ENCODE results near the gene ADAM19.

The ADAM19 gene

GRCh38 chr5:157516626-157517325, 58.8 kb downstream of the ADAM19 start:
- no peak for DNase-seq (ENCODE audit: low spot score)

GRCh38 chr5:157516006-157516405, 59.6 kb downstream of the ADAM19 start:
- no peak for DNase-seq (ENCODE audit: low spot score)

DNA sequence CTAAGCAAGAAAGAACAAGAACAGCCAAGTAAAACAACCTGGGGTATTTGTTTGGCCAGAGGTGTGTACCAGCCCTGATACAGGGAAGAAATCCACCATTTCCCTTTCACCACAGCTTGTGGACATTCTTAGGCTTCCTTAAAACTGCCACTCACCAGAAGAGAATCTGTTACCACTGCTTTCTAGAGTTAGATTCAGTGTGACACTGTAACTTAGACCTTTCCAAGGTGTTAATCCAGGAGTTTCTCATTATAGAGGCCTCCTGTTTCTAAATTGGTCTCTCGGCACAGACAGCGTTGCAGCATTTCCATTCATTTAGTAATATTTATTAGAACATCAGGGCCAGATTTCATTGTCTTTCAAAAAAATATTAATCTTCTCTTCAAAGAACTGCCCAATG, 60.6 kb downstream of the ADAM19 start:
- no peak for DNase-seq (ENCODE audit: low spot score)

DNA sequence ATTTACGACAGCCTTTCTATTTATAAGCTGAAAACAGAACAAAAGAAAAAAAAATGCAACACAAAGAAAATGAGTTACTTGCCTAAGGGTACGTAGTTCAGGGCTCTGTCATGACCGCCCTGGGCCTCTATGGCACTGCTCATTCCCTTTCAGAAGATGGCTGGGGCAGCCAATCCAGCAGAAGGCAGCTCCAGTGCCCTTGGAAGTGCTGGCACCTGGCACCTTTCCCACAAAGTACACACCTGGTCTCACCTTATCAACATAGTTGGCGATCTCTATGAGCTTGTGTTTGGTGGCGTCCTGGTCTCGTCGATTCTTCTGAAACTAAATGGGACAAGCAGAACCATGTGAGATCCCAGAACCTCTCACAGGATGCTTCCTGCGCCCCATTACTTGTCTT, 62.4 kb downstream of the ADAM19 start:
- no peak for DNase-seq (ENCODE audit: low spot score)

- peak; percentile 65 for DNase-seq (ENCODE audit: low spot score)
These were observed 63.6 kb downstream of the ADAM19 start for GRCh38 chr5:157511651-157512644.

- no peak for DNase-seq (ENCODE audit: low spot score)
These were observed 64.9 kb downstream of the ADAM19 start for GRCh38 chr5:157510682-157511081.

DNA sequence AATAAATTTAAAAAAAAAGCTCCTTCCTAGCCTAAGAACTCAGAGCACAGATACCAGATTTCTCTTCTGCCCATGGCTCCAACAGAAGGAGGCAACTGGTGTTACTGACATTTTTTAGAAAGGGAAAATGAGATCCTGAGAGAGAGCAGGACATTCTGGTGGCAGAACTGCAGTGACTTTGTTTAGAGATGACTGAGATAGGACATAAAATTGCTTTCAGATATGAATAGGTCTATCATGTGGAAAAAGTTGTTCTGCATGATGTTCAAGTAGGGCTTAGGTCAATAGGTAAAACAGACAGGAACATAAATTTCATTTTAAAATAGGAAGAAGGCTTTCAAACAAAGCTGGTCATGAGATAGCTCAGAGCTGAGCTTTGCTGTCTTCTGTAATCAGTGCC, 66.0 kb downstream of the ADAM19 start:
- no peak for DNase-seq (ENCODE audit: low spot score)

- DNase-seq (ENCODE audit: low spot score): no peak
These were observed 66.5 kb downstream of the ADAM19 start for GRCh38 chr5:157509093-157509492.

- no peak for DNase-seq (ENCODE audit: low spot score)
These were observed 68.4 kb downstream of the ADAM19 start for GRCh38 chr5:157506981-157507780.

DNA sequence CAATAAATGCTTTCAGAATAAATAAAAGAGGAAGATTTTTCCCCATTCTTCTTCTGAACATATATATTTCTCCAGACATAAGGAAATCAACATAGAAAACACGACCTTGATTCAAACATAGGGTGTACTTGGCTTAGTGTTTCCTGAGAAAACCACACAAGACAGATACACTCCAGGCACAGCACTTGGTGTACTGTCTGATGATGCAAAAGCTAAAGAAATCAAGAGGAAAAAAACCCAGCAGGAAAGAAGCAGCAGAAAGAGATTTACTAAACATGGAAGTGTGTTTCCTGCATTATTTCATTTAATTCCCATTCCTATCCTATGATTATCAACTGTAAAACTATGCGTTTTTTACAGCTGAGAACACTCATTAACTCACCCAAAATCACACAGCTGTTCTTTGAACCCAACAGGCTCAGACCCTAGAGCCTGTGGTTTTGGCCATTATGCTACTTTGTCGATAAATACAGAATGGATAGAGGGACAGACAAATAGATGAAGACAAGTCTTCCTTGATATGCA, 69.4 kb downstream of the ADAM19 start:
- DNase-seq (ENCODE audit: low spot score): no peak

- no peak for DNase-seq (ENCODE audit: low spot score)
These were observed 70.1 kb downstream of the ADAM19 start for GRCh38 chr5:157505496-157505895.

- no peak for DNase-seq (ENCODE audit: low spot score)
These were observed 71.5 kb downstream of the ADAM19 start for GRCh38 chr5:157504053-157504452.

DNA sequence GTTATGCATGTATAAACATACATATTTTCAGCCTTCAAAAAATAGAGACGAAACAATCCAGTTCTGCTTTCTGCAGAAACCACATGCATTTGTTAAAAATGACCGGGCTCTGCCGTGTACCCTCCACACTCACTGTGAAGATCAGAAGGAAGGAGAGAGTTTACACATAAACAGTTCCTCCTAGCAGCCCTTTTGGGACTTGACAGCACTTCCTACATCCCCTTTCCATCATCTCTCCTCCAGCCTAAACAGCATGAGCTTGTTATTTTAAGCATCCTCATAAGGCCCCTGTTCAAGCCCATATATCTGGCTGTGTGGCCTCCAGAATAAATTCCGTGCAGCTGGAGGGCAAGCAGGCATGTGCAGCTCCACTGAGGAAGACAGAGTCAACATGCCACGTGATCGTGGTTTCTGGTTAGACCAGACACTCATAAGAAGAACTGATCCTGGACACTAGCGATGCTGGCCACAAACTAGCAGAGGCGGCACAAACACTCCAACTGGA, 73.4 kb downstream of the ADAM19 start:
- peak; percentile 43 for DNase-seq (ENCODE audit: low spot score)

GRCh38 chr5:157497875-157498611, 77.5 kb downstream of the ADAM19 start:
- DNase-seq (ENCODE audit: low spot score): no peak

DNA sequence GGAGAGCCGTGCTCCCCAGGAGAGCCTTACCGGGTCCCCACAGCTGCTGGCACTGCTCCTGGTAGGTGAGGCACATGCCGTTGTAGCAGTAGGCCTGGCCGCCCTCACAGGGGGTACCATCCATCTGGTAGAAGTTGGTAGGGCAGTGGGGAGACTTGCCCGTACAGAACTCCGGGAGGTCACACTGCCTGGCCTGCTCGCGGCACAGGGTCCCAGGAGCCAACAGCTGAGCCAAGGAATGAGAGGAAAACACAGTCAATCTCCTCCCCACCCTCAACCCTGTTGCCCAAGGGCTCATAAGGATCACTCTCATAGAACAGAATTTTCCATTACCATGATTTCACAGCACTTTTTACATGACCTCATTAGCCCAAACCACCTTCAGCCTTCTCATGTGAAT, 78.7 kb downstream of the ADAM19 start:
- no peak for DNase-seq (ENCODE audit: low spot score)

- no peak for DNase-seq (ENCODE audit: low spot score)
These were observed 81.3 kb downstream of the ADAM19 start for GRCh38 chr5:157494178-157494832.

GRCh38 chr5:157492886-157493285, 82.7 kb downstream of the ADAM19 start:
- DNase-seq (ENCODE audit: low spot score): no peak

GRCh38 chr5:157491471-157491995, 84.0 kb downstream of the ADAM19 start:
- DNase-seq (ENCODE audit: low spot score): no peak

GRCh38 chr5:157487358-157487757, 88.2 kb downstream of the ADAM19 start:
- DNase-seq (ENCODE audit: low spot score): no peak

GRCh38 chr5:157486861-157487260, 88.7 kb downstream of the ADAM19 start:
- no peak for DNase-seq (ENCODE audit: low spot score)

Data from globus pallidus (tissue), 1 donor.